SK-N-SH treated with all-trans-retinoic acid at 6 μM for 48 hours (cell line): ENCODE results near the gene RELT.

ENCODE experiments used
- ARNTL ChIP-seq: fragments of 450-650 bp; formaldehyde crosslinking; IDR thresholded peaks from 2 replicates; pipeline ENCODE4 v1.5.0; 2020; ENCODE audit warnings: low read depth, mild to moderate bottlenecking, moderate library complexity, borderline replicate concordance
- BACH2 ChIP-seq: fragments of 250-450 bp; sonication (Bioruptor Pico); IDR thresholded peaks from 2 replicates; pipeline ENCODE4 v1.9.0; 2021; ENCODE audit warnings: mild to moderate bottlenecking, borderline replicate concordance
- CREB5 ChIP-seq: fragments of 250-450 bp; sonication (Bioruptor Pico); IDR thresholded peaks from 2 replicates; pipeline ENCODE4 v1.5.1; 2020; ENCODE audit warnings: low read depth, mild to moderate bottlenecking, moderate library complexity
- OSR1 ChIP-seq: fragments of 250-450 bp; sonication (Bioruptor Pico); IDR thresholded peaks from 2 replicates; pipeline ENCODE4 v1.8.0; 2022; ENCODE audit warnings: moderate library complexity, mild to moderate bottlenecking, inconsistent platforms
- PATZ1 ChIP-seq: fragments of 250-450 bp; sonication (Bioruptor Pico); IDR thresholded peaks from 2 replicates; pipeline ENCODE4 v1.8.0; 2020; ENCODE audit warnings: mild to moderate bottlenecking, moderate library complexity, borderline replicate concordance
- RARB ChIP-seq: fragments of 250-450 bp; sonication (Bioruptor Pico); IDR thresholded peaks from 2 replicates; pipeline ENCODE4 v1.8.0; 2021; ENCODE audit warnings: mild to moderate bottlenecking, moderate library complexity
- TCF4 ChIP-seq: fragments of 250-450 bp; sonication (Bioruptor Pico); IDR thresholded peaks from 2 replicates; pipeline ENCODE4 v1.8.0; 2021; ENCODE audit warnings: mild to moderate bottlenecking, moderate library complexity, borderline replicate concordance
- ZFP3 ChIP-seq: fragments of 250-450 bp; sonication (Bioruptor Pico); IDR thresholded peaks from 2 replicates; pipeline ENCODE4 v1.5.0; 2020; ENCODE audit warnings: mild to moderate bottlenecking, moderate library complexity
- ZFP30 ChIP-seq: fragments of 450-650 bp; formaldehyde crosslinking; IDR thresholded peaks from 2 replicates; pipeline ENCODE4 v1.5.0; 2022; ENCODE audit warnings: mild to moderate bottlenecking, moderate library complexity
- ZNF70 ChIP-seq: fragments of 450-650 bp; formaldehyde crosslinking; IDR thresholded peaks from 2 replicates; pipeline ENCODE4 v1.5.0; 2020; ENCODE audit warnings: mild to moderate bottlenecking, moderate library complexity
- ZNF8 ChIP-seq: fragments of 450-650 bp; formaldehyde crosslinking; IDR thresholded peaks from 2 replicates; pipeline ENCODE4 v1.5.0; 2020; ENCODE audit warnings: mild to moderate bottlenecking, moderate library complexity

- TF ChIP-seq PATZ1 (no peak), CREB5 (no peak), OSR1 (CRISPR knock-in tag) (no peak), ZFP3 (no peak), ZNF8 (CRISPR knock-in tag) (no peak), ZFP30 (no peak), BACH2 (CRISPR knock-in tag) (no peak), ARNTL (CRISPR knock-in tag) (no peak), RARB (no peak), TCF4 (CRISPR knock-in tag) (no peak), ZNF70 (CRISPR knock-in tag) (no peak)
These were observed 52.0 kb downstream of the RELT start for GRCh38 chr11:73428227-73428626.
